Dedifferentiated amniotic fluid mesenchymal stem cell (primary cell): ENCODE data around the gene FAM72C.
"Not testable (repeated sequence)": the region's sequence is repeated elsewhere in the genome, so short reads cannot be mapped to it uniquely, and the experiment has no call there.

ENCODE experiments used
- DNase-seq: peaks from one replicate; pipeline ENCODE4 v3.0.0-alpha.2; 2016; ENCODE audit errors: extremely low spot score

Gene FAM72C

DNA sequence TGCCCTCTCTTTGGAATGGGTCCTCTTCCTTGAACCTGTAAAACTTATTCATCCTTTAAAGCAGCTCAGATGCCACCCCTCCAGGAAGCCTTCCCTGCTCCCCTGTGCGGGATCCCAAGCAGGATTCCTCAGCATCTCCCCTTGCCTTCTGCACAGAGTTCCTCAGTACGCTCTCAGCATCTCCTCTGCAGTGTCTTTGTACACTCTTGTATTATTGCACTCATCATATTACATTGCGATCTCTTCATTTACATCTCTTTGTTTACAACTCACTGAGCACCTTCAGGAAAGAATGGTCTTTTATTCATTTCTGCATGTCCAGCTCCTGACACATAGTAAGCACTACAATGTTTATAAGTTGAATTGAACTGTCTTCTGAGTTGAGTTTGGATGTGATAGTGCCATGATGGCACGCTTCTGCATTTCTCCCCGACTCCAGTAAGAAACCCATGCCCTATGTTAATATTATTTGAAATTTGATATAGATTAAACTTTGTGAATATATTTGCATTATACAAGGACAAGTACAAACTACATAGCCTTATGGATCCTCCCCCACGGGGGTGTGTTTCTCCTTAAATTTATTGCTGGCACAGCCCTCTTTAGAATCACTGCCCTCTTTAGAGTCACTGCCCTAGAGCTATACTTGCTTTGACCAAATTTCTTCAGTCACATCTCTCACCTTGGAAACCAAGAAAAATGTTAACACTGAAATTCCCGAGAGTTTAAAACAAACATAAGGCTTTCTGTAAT, 13.1 kb upstream of the FAM72C start:
- DNase-seq = not testable (repeated sequence)

DNA sequence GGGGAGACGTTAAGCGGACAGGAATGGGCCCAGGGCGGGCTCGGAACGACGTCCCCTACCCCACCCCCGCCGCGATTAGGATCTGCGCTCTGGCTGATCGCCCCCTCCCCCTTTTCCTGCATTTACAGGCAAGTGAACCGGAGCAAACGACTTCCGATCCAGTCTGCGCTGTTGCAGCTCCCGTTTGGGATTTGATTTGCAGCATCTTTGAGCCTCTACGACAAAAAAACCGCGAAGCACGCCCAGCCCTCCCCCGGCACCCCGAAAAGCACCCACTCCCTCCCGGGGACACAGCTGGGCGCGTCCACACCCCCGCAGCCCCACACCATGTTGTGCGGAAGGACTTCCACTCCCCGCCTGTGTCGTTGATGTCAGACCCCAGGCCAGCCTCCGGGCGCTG, 2.6 kb upstream of the FAM72C start:
- DNase-seq = peak; percentile 6

DNA sequence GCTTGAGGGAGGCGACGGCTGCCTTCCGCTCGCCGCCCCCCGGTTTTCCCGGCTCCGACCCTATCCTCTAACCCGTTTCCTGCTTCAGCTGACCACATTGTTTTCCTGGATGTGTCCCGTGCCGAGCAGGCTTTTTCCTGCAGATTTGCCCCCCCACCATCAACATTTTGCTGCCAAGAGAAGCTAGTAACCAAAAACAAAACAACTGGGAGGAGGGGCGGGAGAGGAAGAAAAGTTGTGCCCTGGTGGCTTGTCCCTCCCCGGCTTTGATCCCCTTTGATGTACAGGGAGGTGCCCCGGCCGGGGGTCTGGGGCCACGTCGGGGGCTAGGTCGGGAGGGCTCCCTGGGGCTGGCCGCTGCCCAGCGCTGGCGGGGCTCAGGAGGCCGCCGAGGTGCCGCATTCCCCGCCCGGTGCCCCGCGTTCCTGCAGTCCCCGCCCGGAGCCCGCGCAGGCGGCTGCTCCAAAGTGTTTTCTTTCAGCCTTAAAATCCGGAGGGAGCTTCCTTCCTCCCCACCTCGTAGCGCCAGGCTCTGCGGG, 2.2 kb upstream of the FAM72C start:
- DNase-seq = not testable (repeated sequence)

GRCh38 chr1:143972753-143973326, 1.1 kb upstream of the FAM72C start:
- DNase-seq = not testable (repeated sequence)

DNA sequence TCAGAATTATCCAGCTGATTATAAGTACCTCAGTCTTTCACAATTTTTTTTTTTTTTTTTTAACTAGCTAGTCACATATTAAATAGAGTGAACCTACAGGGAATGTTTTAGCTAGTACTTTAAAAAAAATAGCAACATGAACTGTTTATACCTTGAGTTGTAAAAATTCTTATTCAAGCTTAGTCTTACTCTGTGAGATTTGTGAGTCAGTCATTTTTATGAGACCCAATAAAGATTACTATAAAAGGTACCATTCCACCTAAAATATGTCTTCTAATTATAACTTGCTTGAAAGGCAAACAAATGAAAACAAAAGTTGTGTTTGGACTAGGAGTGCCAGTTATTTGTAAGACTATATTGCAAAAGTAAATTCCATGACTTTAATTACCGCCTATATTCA, 5.9 kb downstream of the FAM72C start:
- DNase-seq = not testable (repeated sequence)

GRCh38 chr1:143964294-143964693, 7.5 kb downstream of the FAM72C start:
- not testable (repeated sequence) for DNase-seq

GRCh38 chr1:143955930-143956329, 15.9 kb downstream of the FAM72C start:
- not testable (repeated sequence) for DNase-seq

GRCh38 chr1:143952913-143953312, 18.9 kb downstream of the FAM72C start:
- DNase-seq = not testable (repeated sequence)

- DNase-seq = not testable (repeated sequence)
Observed at GRCh38 chr1:143951485-143952391, 20.0 kb downstream of the FAM72C start.

DNA sequence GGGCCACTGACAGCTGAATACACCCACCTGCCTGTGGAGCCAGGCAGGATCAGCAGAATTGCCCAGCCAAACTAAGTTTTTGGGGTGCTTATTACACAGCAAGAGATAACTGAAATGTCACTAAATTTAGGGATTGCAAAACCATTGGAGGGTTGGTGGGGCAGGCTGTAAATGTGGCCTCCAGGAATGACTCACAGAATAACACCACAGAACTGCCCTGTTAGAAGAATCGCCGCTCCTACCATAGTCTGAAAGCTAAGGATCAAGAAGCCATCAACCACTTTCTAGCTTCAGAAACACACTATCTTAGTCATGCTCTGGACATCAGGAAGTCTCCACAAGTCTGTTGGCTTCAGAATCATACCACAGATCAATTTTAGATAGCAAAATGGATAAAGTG, 24.0 kb downstream of the FAM72C start:
- not testable (repeated sequence) for DNase-seq

- DNase-seq = not testable (repeated sequence)
Observed at GRCh38 chr1:143945253-143945652, 26.5 kb downstream of the FAM72C start.

- not testable (repeated sequence) for DNase-seq
Observed at GRCh38 chr1:143944576-143945240, 27.1 kb downstream of the FAM72C start.

GRCh38 chr1:143943319-143943978, 28.3 kb downstream of the FAM72C start:
- DNase-seq = not testable (repeated sequence)

DNA sequence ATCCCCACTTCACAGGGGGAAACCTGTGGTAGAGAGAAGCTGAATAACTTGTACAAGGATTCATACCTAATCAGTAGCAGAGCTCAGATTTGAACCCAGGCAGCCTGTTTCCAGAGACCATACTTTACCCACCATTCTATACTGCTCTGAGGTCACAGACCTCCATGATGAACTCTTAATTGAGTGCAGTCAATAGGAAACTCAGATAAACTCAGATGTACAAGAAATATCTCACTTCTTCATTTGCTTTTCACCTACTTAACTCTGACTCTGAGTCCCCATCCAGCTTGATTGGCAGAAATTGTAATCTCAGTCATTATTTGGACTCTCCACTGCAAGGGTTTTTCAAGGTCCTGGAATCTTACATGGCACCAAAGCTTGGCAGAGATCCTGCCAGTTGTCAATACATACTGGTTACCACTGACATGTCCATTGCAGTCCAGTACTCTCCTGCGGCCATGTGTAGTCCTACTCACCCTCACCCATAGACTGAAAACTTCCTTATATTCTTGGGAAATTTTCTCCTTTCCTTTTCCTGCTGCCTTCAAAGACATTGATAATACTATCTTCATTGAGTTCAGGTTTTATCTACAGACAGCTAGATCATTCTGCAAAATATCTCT, 29.4 kb downstream of the FAM72C start:
- not testable (repeated sequence) for DNase-seq

DNA sequence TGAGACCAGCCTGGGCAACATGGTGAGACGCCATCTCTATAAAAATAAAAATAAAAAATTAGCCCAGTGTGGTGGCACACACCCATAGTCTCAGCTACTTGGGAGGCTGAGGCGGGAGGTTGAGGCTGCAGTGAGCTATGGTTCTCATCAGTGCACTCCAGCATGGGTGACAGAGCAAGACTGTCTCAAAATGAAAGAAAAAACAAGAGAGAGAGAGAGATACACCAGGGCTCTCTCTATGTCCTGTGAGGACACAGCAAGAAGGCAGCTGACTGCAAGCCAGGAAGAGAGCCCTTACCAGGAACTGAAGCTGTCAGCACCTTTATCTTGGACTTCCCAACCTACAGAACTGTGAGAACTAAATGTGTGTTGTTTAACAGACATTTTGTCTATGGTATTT, 32.1 kb downstream of the FAM72C start:
- DNase-seq = not testable (repeated sequence)

GRCh38 chr1:143938922-143939321, 32.9 kb downstream of the FAM72C start:
- DNase-seq = not testable (repeated sequence)

DNA sequence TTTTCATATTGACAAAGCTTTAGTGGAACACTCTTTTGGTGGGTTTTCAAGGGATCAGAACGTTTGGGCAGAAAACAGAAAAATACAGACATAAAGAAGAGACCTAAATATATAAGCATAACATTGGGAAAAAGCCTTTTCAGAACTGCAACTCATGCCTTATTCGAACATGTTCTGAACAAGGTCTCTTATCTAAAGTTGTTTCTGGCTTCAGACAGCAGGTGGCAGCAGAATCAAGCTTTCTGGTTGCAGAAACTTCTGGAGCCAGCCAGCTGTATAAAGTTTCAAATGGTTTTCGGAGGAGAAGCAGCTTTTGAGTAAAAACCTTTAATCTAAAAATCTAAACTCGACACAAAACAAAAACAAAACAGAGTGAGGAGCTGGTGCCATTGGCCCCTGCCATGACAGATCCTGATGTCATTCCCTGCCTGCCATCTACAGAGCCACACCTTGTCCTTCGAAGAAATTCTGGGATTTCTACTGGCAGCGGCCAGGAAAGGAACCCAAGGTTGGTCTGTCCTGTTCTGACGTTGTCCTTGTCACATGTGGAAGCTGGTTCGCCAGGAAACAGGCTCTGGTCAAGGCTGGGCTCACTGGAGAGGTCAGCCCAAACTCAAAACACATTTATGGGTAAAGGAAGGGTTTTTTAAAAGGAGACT, 35.2 kb downstream of the FAM72C start:
- peak; percentile 47 for DNase-seq

GRCh38 chr1:143919127-143919526, 52.7 kb downstream of the FAM72C start:
- not testable (repeated sequence) for DNase-seq

- DNase-seq = not testable (repeated sequence)
Observed at GRCh38 chr1:143918552-143918951, 53.2 kb downstream of the FAM72C start.

DNA sequence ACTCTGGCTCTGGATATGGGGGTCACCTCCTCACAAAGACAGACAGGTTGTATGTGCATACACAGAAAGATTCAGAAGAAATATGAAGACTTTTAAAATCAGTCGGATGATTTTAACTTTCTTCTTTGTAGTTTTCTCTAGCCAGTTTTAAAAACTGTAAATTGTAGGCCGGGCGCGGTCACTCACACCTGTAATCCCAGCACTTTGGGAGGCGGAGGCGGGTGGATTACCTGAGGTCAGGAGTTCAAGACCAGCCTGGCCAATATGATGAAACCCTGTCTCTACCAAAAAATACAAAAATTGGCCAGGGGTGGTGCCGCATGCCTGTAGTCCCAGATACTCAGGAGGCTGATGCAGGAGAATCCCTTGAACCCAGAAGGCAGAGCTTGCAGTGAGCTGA, 58.1 kb downstream of the FAM72C start:
- DNase-seq = not testable (repeated sequence)
